ENCODE measurements around the gene POU5F1.

GRCh38 chr6:31139599-31139998 lies 30.9 kb downstream of the POU5F1 start:
- TF ChIP-seq POLR2A (IDR thresholded peaks at IDR 0.05), result no peak
- no peak for TF ChIP-seq CTCF (IDR thresholded peaks at IDR 0.05)
